GM19397 (cell line): Measurements from ENCODE around the gene CCDC149.

Experiments
- ATAC-seq: cut with Tn5 transposase; IDR thresholded peaks from one replicate; pipeline ENCODE4 v1.9.1; 2021; ENCODE audit warnings: mild to moderate bottlenecking, moderate library complexity; ENCODE audit not compliant: unreplicated experiment

CCDC149 gene

GRCh38 chr4:24912252-24913118 is at the start of gene CCDC149:
Gene CCDC149 (minus strand): TSS chr4:24913042. CDS start chr4:24912864, 178 bp downstream.
- no peak for ATAC-seq

GRCh38 chr4:24957886-24958285 is 45.0 kb upstream of the CCDC149 start:
- ATAC-seq: no peak

GRCh38 chr4:24956763-24957162 is 43.9 kb upstream of the CCDC149 start:
- no peak for ATAC-seq

- no peak for ATAC-seq
Observed at GRCh38 chr4:24956091-24956490, 43.2 kb upstream of the CCDC149 start.

GRCh38 chr4:24952667-24953066 is 39.8 kb upstream of the CCDC149 start:
- ATAC-seq: no peak

- no peak for ATAC-seq
Observed at GRCh38 chr4:24949970-24950369, 37.1 kb upstream of the CCDC149 start.

- no peak for ATAC-seq
Observed at GRCh38 chr4:24937917-24938281, 25.1 kb upstream of the CCDC149 start.

- no peak for ATAC-seq
Observed at GRCh38 chr4:24937176-24937916, 24.5 kb upstream of the CCDC149 start.

- ATAC-seq: no peak
Observed at GRCh38 chr4:24935856-24936255, 23.0 kb upstream of the CCDC149 start.

- no peak for ATAC-seq
Observed at GRCh38 chr4:24934311-24934710, 21.5 kb upstream of the CCDC149 start.

GRCh38 chr4:24933684-24934275 is 20.9 kb upstream of the CCDC149 start:
- ATAC-seq: no peak

- ATAC-seq: no peak
Observed at GRCh38 chr4:24932515-24933225, 19.8 kb upstream of the CCDC149 start.

GRCh38 chr4:24930151-24930550 is 17.3 kb upstream of the CCDC149 start:
- ATAC-seq: no peak

GRCh38 chr4:24928708-24929107 is 15.9 kb upstream of the CCDC149 start:
- no peak for ATAC-seq

GRCh38 chr4:24927049-24927448 is 14.2 kb upstream of the CCDC149 start:
- no peak for ATAC-seq

GRCh38 chr4:24924309-24924781 is 11.5 kb upstream of the CCDC149 start:
- ATAC-seq: no peak

- ATAC-seq: no peak
Observed at GRCh38 chr4:24923550-24923949, 10.7 kb upstream of the CCDC149 start.

GRCh38 chr4:24923002-24923401 is 10.2 kb upstream of the CCDC149 start:
- no peak for ATAC-seq

- ATAC-seq: no peak
Observed at GRCh38 chr4:24922416-24922815, 9.6 kb upstream of the CCDC149 start.

- ATAC-seq: no peak
Observed at GRCh38 chr4:24921491-24921890, 8.6 kb upstream of the CCDC149 start.

GRCh38 chr4:24920008-24920407 is 7.2 kb upstream of the CCDC149 start:
- ATAC-seq: no peak
